LNCAP (cell line): ENCODE measurements around the gene FMO5.

ENCODE experiments used
- CTCF ChIP-seq: fragments of 450-650 bp; IDR thresholded peaks from 2 replicates; pipeline ENCODE4 v1.5.1; 2017; ENCODE audit warnings: mild to moderate bottlenecking

Gene FMO5

GRCh38 chr1:147208619-147209018, 16.5 kb downstream of the FMO5 start:
- no peak for TF ChIP-seq CTCF

- no peak for TF ChIP-seq CTCF
Observed at GRCh38 chr1:147207192-147207591, 17.9 kb downstream of the FMO5 start.

GRCh38 chr1:147204080-147204479, 21.1 kb downstream of the FMO5 start:
- no peak for TF ChIP-seq CTCF

GRCh38 chr1:147202576-147202975, 22.6 kb downstream of the FMO5 start:
- no peak for TF ChIP-seq CTCF

- no peak for TF ChIP-seq CTCF
Observed at GRCh38 chr1:147201786-147202185, 23.4 kb downstream of the FMO5 start.

GRCh38 chr1:147201276-147201675, 23.9 kb downstream of the FMO5 start:
- TF ChIP-seq CTCF = no peak

GRCh38 chr1:147189514-147189913, 35.6 kb downstream of the FMO5 start:
- no peak for TF ChIP-seq CTCF

GRCh38 chr1:147185432-147185831, 39.7 kb downstream of the FMO5 start:
- TF ChIP-seq CTCF = no peak
